ENCODE data around the gene BCL2L12.
"Not testable (repeated sequence)": the region's sequence is repeated elsewhere in the genome, so short reads cannot be mapped to it uniquely, and the experiment has no call there.

BCL2L12 gene

GRCh38 chr19:49665351-49666119 lies at the start of gene BCL2L12, which contains the start of gene IRF3:
BCL2L12 (plus strand) TSS chr19:49665933; CDS start chr19:49666693, 760 bp downstream.
IRF3 (minus strand) TSS chr19:49665857; CDS start chr19:49664838, 1,019 bp downstream.
- peak; percentile 92 for DNase-seq

- no peak for DNase-seq
Measured at GRCh38 chr19:49616532-49616931, 49.2 kb upstream of the BCL2L12 start.

GRCh38 chr19:49616945-49617344 lies 48.8 kb upstream of the BCL2L12 start:
- DNase-seq = no peak

- DNase-seq = not testable (repeated sequence)
Measured at GRCh38 chr19:49617860-49618259, 47.9 kb upstream of the BCL2L12 start.

- DNase-seq = no peak
Measured at GRCh38 chr19:49624967-49625910, 40.5 kb upstream of the BCL2L12 start.

GRCh38 chr19:49626226-49626625 lies 39.5 kb upstream of the BCL2L12 start:
- DNase-seq = no peak

- DNase-seq = no peak
Measured at GRCh38 chr19:49629659-49630058, 36.1 kb upstream of the BCL2L12 start.

- DNase-seq = no peak
Measured at GRCh38 chr19:49631014-49631588, 34.6 kb upstream of the BCL2L12 start.

- no peak for DNase-seq
Measured at GRCh38 chr19:49631610-49632192, 34.0 kb upstream of the BCL2L12 start.

- DNase-seq = no peak
Measured at GRCh38 chr19:49632576-49632975, 33.2 kb upstream of the BCL2L12 start.

- not testable (repeated sequence) for DNase-seq
Measured at GRCh38 chr19:49633273-49633672, 32.5 kb upstream of the BCL2L12 start.

GRCh38 chr19:49635530-49636232 lies 30.1 kb upstream of the BCL2L12 start:
- no peak for DNase-seq

GRCh38 chr19:49636233-49636932 lies 29.4 kb upstream of the BCL2L12 start:
- peak; percentile 69 for DNase-seq

- no peak for DNase-seq
Measured at GRCh38 chr19:49637821-49638738, 27.7 kb upstream of the BCL2L12 start.

- no peak for DNase-seq
Measured at GRCh38 chr19:49639401-49640112, 26.2 kb upstream of the BCL2L12 start.

GRCh38 chr19:49640113-49640898 lies 25.4 kb upstream of the BCL2L12 start, which contains the start of gene RRAS:
RRAS (minus strand) TSS chr19:49640143; CDS start chr19:49640098, 45 bp downstream.
- peak; percentile 100 for DNase-seq

- peak; percentile 100 for DNase-seq
Measured at GRCh38 chr19:49641688-49642491, 23.8 kb upstream of the BCL2L12 start, which contains the start of gene SCAF1. SCAF1 (plus strand) TSS chr19:49642209; CDS start chr19:49645027, 2,818 bp downstream.

Data from NCI-H146 (cell line).